SK-N-SH treated with all-trans-retinoic acid at 6 μM for 48 hours (cell line): ENCODE results near the gene SDC1.

ENCODE experiments used
- ATAC-seq: fragments of 200-7000 bp; cut with Tn5 transposase; 3 replicates; pipeline ENCODE4 v1.9.1; 2020; ENCODE audit warnings: mild to moderate bottlenecking, moderate library complexity
- ARNTL ChIP-seq: fragments of 450-650 bp; formaldehyde crosslinking; IDR thresholded peaks from 2 replicates; pipeline ENCODE4 v1.5.0; 2020; ENCODE audit warnings: low read depth, mild to moderate bottlenecking, moderate library complexity, borderline replicate concordance
- BACH2 ChIP-seq: fragments of 250-450 bp; sonication (Bioruptor Pico); IDR thresholded peaks from 2 replicates; pipeline ENCODE4 v1.9.0; 2021; ENCODE audit warnings: mild to moderate bottlenecking, borderline replicate concordance
- ESRRG ChIP-seq: fragments of 250-450 bp; sonication (Bioruptor Pico); IDR thresholded peaks from 2 replicates; pipeline ENCODE4 v1.6.1; 2021; ENCODE audit warnings: mild to moderate bottlenecking
- OSR1 ChIP-seq: fragments of 250-450 bp; sonication (Bioruptor Pico); IDR thresholded peaks from 2 replicates; pipeline ENCODE4 v1.8.0; 2022; ENCODE audit warnings: moderate library complexity, mild to moderate bottlenecking, inconsistent platforms
- PATZ1 ChIP-seq: fragments of 250-450 bp; sonication (Bioruptor Pico); IDR thresholded peaks from 2 replicates; pipeline ENCODE4 v1.8.0; 2020; ENCODE audit warnings: mild to moderate bottlenecking, moderate library complexity, borderline replicate concordance
- POU6F1 ChIP-seq: fragments of 250-450 bp; sonication (Bioruptor Pico); IDR thresholded peaks from 2 replicates; pipeline ENCODE4 v1.8.0; 2021; ENCODE audit warnings: low read depth, mild to moderate bottlenecking, moderate library complexity, borderline replicate concordance
- PPARA ChIP-seq: fragments of 250-450 bp; sonication (Bioruptor Pico); IDR thresholded peaks from 2 replicates; pipeline ENCODE4 v1.5.0; 2020; ENCODE audit warnings: mild to moderate bottlenecking, borderline replicate concordance
- RARB ChIP-seq: fragments of 250-450 bp; sonication (Bioruptor Pico); IDR thresholded peaks from 2 replicates; pipeline ENCODE4 v1.8.0; 2021; ENCODE audit warnings: mild to moderate bottlenecking, moderate library complexity
- SNAI2 ChIP-seq: fragments of 250-450 bp; sonication (Bioruptor Pico); IDR thresholded peaks from 2 replicates; pipeline ENCODE4 v1.5.0; 2020; ENCODE audit warnings: mild to moderate bottlenecking, moderate library complexity
- TCF4 ChIP-seq: fragments of 250-450 bp; sonication (Bioruptor Pico); IDR thresholded peaks from 2 replicates; pipeline ENCODE4 v1.8.0; 2021; ENCODE audit warnings: mild to moderate bottlenecking, moderate library complexity, borderline replicate concordance
- TOX ChIP-seq: fragments of 250-450 bp; sonication (Bioruptor Pico); IDR thresholded peaks from 2 replicates; pipeline ENCODE4 v1.8.0; 2021; ENCODE audit warnings: mild to moderate bottlenecking, moderate library complexity, borderline replicate concordance
- TSHZ2 ChIP-seq: fragments of 250-450 bp; sonication (Bioruptor Pico); IDR thresholded peaks from 2 replicates; pipeline ENCODE4 v1.5.0; 2020; ENCODE audit warnings: mild to moderate bottlenecking, moderate library complexity
- ZC3H10 ChIP-seq: fragments of 250-450 bp; sonication (Bioruptor Pico); IDR thresholded peaks from 2 replicates; pipeline ENCODE4 v1.5.1; 2021; ENCODE audit warnings: mild to moderate bottlenecking, moderate library complexity
- ZFP3 ChIP-seq: fragments of 250-450 bp; sonication (Bioruptor Pico); IDR thresholded peaks from 2 replicates; pipeline ENCODE4 v1.5.0; 2020; ENCODE audit warnings: mild to moderate bottlenecking, moderate library complexity
- ZFP30 ChIP-seq: fragments of 450-650 bp; formaldehyde crosslinking; IDR thresholded peaks from 2 replicates; pipeline ENCODE4 v1.5.0; 2022; ENCODE audit warnings: mild to moderate bottlenecking, moderate library complexity
- ZNF565 ChIP-seq: fragments of 450-650 bp; formaldehyde crosslinking; conservative IDR thresholded peaks from 2 replicates; pipeline ENCODE4 v1.5.0; 2020; ENCODE audit warnings: low read depth, mild to moderate bottlenecking, moderate library complexity
- TF ChIP-seq, protein P1 (sequence below): fragments of 250-450 bp; sonication (Bioruptor Pico); IDR thresholded peaks from 2 replicates; pipeline ENCODE4 v1.5.1; 2021; ENCODE audit warnings: mild to moderate bottlenecking, moderate library complexity
- TF ChIP-seq, protein P2 (sequence below): fragments of 250-450 bp; sonication (Bioruptor Pico); IDR thresholded peaks from 2 replicates; pipeline ENCODE4 v1.5.1; 2020; ENCODE audit warnings: low read depth, mild to moderate bottlenecking, moderate library complexity

Gene SDC1

GRCh38 chr2:20180676-20181648 lies 44.0 kb downstream of the SDC1 start:
- no peak for ATAC-seq
- no peak for TF ChIP-seq ZC3H10 (CRISPR knock-in tag)
- TF ChIP-seq, protein P1, sequence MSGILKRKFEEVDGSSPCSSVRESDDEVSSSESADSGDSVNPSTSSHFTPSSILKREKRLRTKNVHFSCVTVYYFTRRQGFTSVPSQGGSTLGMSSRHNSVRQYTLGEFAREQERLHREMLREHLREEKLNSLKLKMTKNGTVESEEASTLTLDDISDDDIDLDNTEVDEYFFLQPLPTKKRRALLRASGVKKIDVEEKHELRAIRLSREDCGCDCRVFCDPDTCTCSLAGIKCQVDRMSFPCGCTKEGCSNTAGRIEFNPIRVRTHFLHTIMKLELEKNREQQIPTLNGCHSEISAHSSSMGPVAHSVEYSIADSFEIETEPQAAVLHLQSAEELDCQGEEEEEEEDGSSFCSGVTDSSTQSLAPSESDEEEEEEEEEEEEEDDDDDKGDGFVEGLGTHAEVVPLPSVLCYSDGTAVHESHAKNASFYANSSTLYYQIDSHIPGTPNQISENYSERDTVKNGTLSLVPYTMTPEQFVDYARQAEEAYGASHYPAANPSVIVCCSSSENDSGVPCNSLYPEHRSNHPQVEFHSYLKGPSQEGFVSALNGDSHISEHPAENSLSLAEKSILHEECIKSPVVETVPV (CRISPR knock-in tag), result no peak
- no peak for TF ChIP-seq PATZ1 (CRISPR knock-in tag)
- no peak for TF ChIP-seq ZNF565 (CRISPR knock-in tag)
- TF ChIP-seq PPARA (CRISPR knock-in tag), result no peak
- no peak for TF ChIP-seq ARNTL
- no peak for TF ChIP-seq TCF4 (CRISPR knock-in tag)

DNA sequence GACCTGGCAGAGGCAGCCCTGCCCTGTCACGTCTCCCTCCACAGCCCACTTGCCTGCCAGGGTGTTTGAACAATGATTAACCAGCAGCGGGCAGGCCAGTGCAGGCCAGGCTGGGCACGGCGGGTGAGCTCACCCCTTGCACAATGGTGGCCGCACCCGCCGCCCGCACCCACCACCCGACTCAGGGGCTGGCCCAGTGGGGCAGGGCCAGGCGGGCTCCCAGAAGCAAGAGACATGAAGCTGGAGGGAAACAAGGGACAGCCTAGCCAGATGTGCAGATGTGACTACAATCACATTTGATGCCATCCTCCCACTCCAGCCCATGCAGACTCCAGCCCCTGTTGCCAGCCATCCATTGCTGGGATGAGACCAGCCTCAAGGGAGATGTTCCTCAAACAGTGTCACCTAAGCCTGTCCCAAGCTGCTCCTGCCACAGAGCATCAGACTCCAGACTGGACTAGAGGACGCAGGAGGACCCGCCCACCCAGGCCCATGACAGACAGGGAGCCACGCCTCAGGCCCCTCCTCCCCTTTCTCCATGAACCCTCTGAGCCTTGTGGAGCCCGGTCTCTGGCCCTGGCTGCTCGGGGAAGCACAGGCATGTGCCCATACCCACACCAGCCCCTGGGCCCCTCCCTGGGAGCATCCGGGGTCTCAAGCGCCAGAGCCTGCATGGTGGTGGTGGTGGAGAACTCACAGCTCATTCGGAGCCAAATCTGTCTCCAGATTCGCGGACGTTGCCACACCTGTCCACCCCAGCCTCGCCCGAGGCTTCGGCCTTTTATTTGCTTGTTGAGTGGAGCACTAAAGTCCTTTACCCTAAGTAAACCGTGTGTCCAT lies 45.0 kb downstream of the SDC1 start:
- TF ChIP-seq BACH2 (CRISPR knock-in tag) (no peak), ZFP3 (CRISPR knock-in tag) (no peak), TOX (CRISPR knock-in tag) (no peak), SNAI2 (CRISPR knock-in tag) (no peak), ZFP30 (CRISPR knock-in tag) (no peak), ZC3H10 (CRISPR knock-in tag) (no peak), ZNF565 (CRISPR knock-in tag) (no peak), ARNTL (no peak), TSHZ2 (no peak), ESRRG (CRISPR knock-in tag) (no peak), RARB (no peak), OSR1 (CRISPR knock-in tag) (no peak), POU6F1 (no peak)
- TF ChIP-seq, protein P2, sequence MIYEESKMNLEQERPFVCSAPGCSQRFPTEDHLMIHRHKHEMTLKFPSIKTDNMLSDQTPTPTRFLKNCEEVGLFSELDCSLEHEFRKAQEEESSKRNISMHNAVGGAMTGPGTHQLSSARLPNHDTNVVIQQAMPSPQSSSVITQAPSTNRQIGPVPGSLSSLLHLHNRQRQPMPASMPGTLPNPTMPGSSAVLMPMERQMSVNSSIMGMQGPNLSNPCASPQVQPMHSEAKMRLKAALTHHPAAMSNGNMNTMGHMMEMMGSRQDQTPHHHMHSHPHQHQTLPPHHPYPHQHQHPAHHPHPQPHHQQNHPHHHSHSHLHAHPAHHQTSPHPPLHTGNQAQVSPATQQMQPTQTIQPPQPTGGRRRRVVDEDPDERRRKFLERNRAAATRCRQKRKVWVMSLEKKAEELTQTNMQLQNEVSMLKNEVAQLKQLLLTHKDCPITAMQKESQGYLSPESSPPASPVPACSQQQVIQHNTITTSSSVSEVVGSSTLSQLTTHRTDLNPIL (CRISPR knock-in tag), result no peak
- TF ChIP-seq, protein P1 (CRISPR knock-in tag), result no peak
- TF ChIP-seq, all 23 proteins: peak for 0
- no peak for ATAC-seq
